SU-DHL-6 (cell line): ENCODE results near the gene RBBP4.

Experiments
- H2AFZ ChIP-seq: fragments of 200-600 bp; sonication (generic); 2 replicates; pipeline ENCODE4 v1.6.1; 2014; ENCODE audit warnings: low read depth, mild to moderate bottlenecking, moderate library complexity, mixed read lengths, antibody characterized with exemption, low read length; ENCODE audit not compliant: severe bottlenecking
- H3F3A ChIP-seq: fragments of 200-600 bp; shearing (Covaris generic); 2 replicates; pipeline ENCODE4 v1.6.0; 2016; ENCODE audit warnings: antibody characterized with exemption, mild to moderate bottlenecking; ENCODE audit not compliant: insufficient read depth
- H3K27ac ChIP-seq: fragments of 200-600 bp; sonication (generic); 2 replicates; pipeline ENCODE4 v1.5.1; 2016; ENCODE audit warnings: low read depth, mild to moderate bottlenecking, low read length, moderate library complexity, mixed read lengths
- H3K27me3 ChIP-seq: fragments of 200-600 bp; sonication (generic), shearing (Covaris generic); 2 replicates; pipeline ENCODE4 v1.6.0; 2014; ENCODE audit warnings: mild to moderate bottlenecking, low read length
- H3K36me3 ChIP-seq: fragments of 200-600 bp; sonication (generic); 2 replicates; pipeline ENCODE4 v1.6.1; 2014; ENCODE audit warnings: mild to moderate bottlenecking, low read length, mixed read lengths
- H3K4me2 ChIP-seq: fragments of 300-600, 200-600 bp; shearing (Covaris generic), sonication (generic); 2 replicates; pipeline ENCODE4 v1.6.0; 2014; ENCODE audit warnings: low read length, low read depth, mild to moderate bottlenecking; ENCODE audit not compliant: poor library complexity, severe bottlenecking
- H3K4me3 ChIP-seq: fragments of 200-600 bp; sonication (generic); 2 replicates; pipeline ENCODE4 v1.5.1; 2014; ENCODE audit warnings: antibody characterized with exemption, low read length, mild to moderate bottlenecking, mixed read lengths; ENCODE audit not compliant: insufficient read depth, poor library complexity, severe bottlenecking
- H3K79me2 ChIP-seq: fragments of 200-600 bp; sonication (generic); 2 replicates; pipeline ENCODE4 v1.6.1; 2014; ENCODE audit warnings: mild to moderate bottlenecking, low read length, moderate library complexity; ENCODE audit not compliant: insufficient read depth
- H3K9ac ChIP-seq: fragments of 200-600 bp; sonication (generic); 2 replicates; pipeline ENCODE4 v1.7.0; 2014; ENCODE audit warnings: mild to moderate bottlenecking, low read length
- H3K9me2 ChIP-seq: fragments of 200-600 bp; sonication (generic); replicated peaks from 2 replicates; pipeline ENCODE4 v1.6.1; 2014; ENCODE audit warnings: low read length; ENCODE audit not compliant: insufficient read depth
- H3K9me3 ChIP-seq: fragments of 200-600 bp; sonication (generic); 2 replicates; pipeline ENCODE4 v1.6.1; 2014; ENCODE audit warnings: low read length, mixed read lengths; ENCODE audit not compliant: insufficient read depth
- H4K20me1 ChIP-seq: fragments of 200-600 bp; sonication (generic); 2 replicates; pipeline ENCODE4 v1.6.1; 2014; ENCODE audit warnings: low read depth, mild to moderate bottlenecking, antibody characterized with exemption, low read length, moderate library complexity, mixed read lengths
- CTCF ChIP-seq: fragments of 200-600 bp; sonication (generic); IDR thresholded peaks from one replicate; pipeline ENCODE4 v1.5.1; 2017; ENCODE audit warnings: antibody characterized with exemption, mild to moderate bottlenecking, low read length, moderate library complexity; ENCODE audit not compliant: insufficient read depth, poor library complexity, severe bottlenecking
- EZH2phosphoT487 ChIP-seq: fragments of 200-600 bp; sonication (generic), shearing (Covaris generic); conservative IDR thresholded peaks from 2 replicates; pipeline ENCODE4 v1.6.1; 2018; ENCODE audit warnings: mild to moderate bottlenecking, antibody characterized with exemption, low read length, moderate library complexity, mixed read lengths

The RBBP4 gene

GRCh38 chr1:32609180-32609579 is 41.8 kb upstream of the RBBP4 start:
- Histone ChIP-seq H3K79me2 (no peaks in the 10 kb centered on the region), H4K20me1 (no peaks in the 10 kb centered on the region), H3K4me2 (no peak overlapping the region), H3F3A (no peaks in the 10 kb centered on the region), H3K9me3 (no peaks in the 10 kb centered on the region), H3K9ac (no peak overlapping the region), H3K36me3 (no peaks in the 10 kb centered on the region), H2AFZ (no peak overlapping the region), H3K9me2 (no peaks in the 10 kb centered on the region), H3K4me3 (no peak overlapping the region), H3K27ac (no peak overlapping the region), H3K27me3 (no peaks in the 10 kb centered on the region)
- no peak for TF ChIP-seq EZH2phosphoT487
- TF ChIP-seq CTCF: no peak

- H3K9ac ChIP-seq: no peak overlapping the region
Measured at GRCh38 chr1:32611859-32612188, 39.2 kb upstream of the RBBP4 start.

GRCh38 chr1:32612189-32612881 is 38.7 kb upstream of the RBBP4 start:
- no peak for TF ChIP-seq CTCF
- TF ChIP-seq EZH2phosphoT487: no peak
- no peaks in the 10 kb centered on the region for H3K9me2 ChIP-seq
- H3K36me3 ChIP-seq: no peaks in the 10 kb centered on the region
- H3K9ac ChIP-seq: no peak overlapping the region
- H3K27me3 ChIP-seq: no peaks in the 10 kb centered on the region
- no peaks in the 10 kb centered on the region for H3F3A ChIP-seq
- H3K9me3 ChIP-seq: no peaks in the 10 kb centered on the region
- H2AFZ ChIP-seq: no peak overlapping the region
- H4K20me1 ChIP-seq: no peaks in the 10 kb centered on the region
- no peak overlapping the region for H3K4me2 ChIP-seq
- no peaks in the 10 kb centered on the region for H3K79me2 ChIP-seq
- H3K27ac ChIP-seq: no peak overlapping the region
- H3K4me3 ChIP-seq: no peak overlapping the region

More at GRCh38 chr1:32611859-32612188, 39.2 kb upstream of the RBBP4 start:
- no peak overlapping the region for H3K4me2 ChIP-seq
- H2AFZ ChIP-seq: no peak overlapping the region
- TF ChIP-seq CTCF: no peak
- TF ChIP-seq EZH2phosphoT487: no peak
- no peak overlapping the region for H3K4me3 ChIP-seq
- H3K79me2 ChIP-seq: no peaks in the 10 kb centered on the region
- H3K27ac ChIP-seq: no peak overlapping the region
- no peaks in the 10 kb centered on the region for H3K9me2 ChIP-seq
- H4K20me1 ChIP-seq: no peaks in the 10 kb centered on the region
- no peaks in the 10 kb centered on the region for H3K9me3 ChIP-seq
- H3K36me3 ChIP-seq: no peaks in the 10 kb centered on the region
- H3K27me3 ChIP-seq: no peaks in the 10 kb centered on the region
- H3F3A ChIP-seq: no peaks in the 10 kb centered on the region
